ENCODE data around the gene MNAT1.
"Not testable (repeated sequence)": the region's sequence is repeated elsewhere in the genome, so short reads cannot be mapped to it uniquely, and the experiment has no call there.

MNAT1 gene

DNA sequence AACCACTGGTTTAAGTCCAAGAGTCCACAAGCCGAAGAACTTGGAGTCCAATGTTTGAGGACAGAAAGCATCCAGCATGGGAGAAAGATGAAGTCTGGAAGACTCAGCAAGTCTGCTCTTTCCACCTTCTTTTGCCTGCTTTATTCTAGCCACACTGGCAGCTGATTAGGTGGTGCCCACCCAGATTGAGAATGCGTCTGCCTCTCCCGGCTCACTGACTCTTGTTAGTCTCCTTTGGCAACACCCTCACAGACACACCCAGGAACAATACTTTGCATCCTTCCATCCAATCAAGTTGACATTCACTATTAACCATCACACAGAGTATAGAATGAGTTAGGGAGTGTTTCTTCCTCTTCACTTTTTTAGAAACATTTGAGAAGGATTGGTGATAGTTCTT, 156.1 kb downstream of the MNAT1 start:
- DNase-seq, result not testable (repeated sequence)

DNA sequence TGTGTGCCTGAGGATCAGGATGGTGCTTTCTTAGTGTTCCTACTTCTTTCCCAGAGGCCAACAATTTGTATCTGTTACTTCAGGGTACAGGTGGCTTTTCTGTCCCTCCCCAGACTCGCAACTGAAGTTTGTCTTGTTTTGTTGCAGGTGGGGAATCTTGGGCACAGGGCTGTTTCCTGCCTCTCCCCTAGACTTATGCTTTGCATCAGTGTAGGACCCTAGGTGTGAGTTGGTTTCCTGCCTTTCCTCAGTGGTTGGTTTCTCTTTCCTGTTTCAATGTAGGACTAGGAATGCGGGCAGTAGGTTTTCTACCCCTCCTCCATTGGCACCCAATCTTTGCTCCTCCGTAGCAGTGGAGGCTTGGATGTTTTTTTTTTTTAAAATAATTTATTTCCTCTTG, 159.3 kb downstream of the MNAT1 start:
- DNase-seq, result no peak

DNA sequence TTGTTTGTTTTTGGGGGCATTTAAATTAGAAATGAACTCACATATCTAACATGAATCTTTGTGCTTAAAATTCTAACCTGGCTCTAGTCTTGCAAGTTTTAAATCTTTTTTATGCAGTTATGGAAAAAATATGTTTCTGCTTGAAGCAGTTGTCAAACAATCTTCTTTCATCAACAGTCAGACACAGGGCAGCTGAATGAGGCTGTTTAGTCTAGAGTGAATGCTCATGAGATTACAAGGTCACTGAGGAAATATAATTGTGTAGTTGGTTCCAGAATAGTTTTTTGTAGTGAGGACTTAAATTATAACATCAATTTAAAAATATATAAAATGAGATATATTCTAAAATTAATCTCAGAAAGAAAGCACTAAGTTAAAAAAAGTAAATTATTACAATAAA, 169.8 kb downstream of the MNAT1 start:
- DNase-seq, result no peak

DNA sequence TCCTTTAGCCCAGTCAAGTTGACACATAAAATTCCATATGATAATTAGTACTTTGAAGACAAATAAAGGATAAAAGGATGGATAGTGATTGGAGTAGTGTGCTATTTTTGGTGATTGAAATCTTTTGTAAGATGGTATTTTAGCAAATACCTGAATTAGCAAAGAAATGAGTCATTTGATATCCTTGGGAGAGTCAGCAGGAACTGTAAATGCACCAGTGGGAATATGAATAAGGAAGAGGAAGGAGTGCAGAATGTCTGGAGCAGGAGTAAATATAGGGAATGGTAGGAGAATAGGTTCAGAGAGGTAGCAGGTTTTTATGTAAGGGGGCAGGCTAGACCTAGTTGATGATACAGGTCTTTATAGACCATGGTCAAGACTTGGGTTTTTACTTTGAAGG, 171.4 kb downstream of the MNAT1 start:
- DNase-seq, result no peak

DNA sequence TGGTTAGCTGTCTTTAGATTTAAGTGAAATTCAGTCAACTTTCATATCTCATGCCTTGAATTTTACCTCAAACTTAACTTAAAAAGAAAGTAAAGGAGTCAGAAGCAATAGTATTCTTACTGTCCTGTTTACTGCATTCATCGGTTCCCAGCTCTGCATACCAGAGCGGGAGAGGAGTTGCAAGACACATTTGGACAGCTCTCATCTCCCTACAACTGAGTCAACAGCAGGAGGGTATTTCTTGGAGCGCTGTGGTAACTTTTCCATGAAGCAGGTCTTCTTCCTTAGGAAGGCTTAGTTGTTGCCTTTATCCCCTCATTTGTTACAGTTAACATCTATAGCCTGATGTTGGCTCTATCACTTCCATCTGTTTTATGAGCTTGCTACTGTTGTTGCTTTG, 181.2 kb downstream of the MNAT1 start:
- no peak for DNase-seq

DNA sequence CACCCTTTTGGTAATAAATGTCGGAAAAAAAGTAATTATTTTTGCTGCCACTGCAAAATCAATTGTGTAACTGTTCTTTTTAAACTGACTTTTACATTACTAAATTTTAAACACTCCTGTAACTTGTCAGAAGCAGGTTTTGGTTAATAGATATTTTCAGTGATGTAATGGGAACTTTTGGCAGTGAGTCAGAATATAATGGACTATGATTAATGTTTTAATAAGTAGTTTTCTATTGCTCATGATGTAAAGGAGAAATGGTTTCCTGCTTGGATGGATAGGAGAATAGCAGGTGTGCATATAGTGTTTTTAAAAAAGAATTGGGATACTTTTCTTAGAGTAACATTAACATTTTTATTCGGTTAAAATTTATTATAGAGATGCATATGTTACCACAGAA, 187.5 kb downstream of the MNAT1 start:
- peak; percentile 4 for DNase-seq

DNA sequence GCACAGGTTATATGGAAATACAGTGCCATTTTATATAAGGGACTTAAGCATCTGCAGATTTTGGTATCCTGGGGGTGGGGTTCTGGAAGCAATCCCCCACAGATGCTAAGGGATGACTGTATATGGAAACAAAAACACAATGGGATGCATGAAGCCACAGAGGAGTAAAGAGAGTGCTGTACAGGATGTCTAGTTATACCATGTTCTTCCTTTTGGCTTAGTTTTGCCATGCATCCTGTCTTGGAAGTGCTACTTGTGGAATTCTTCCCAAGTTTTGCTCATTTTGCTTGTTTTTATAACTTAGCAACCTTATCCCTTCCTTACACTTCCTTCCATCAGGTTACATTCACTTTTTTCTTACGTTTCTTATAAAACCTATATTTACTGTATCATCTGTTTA, 190.7 kb downstream of the MNAT1 start:
- DNase-seq, result no peak

DNA sequence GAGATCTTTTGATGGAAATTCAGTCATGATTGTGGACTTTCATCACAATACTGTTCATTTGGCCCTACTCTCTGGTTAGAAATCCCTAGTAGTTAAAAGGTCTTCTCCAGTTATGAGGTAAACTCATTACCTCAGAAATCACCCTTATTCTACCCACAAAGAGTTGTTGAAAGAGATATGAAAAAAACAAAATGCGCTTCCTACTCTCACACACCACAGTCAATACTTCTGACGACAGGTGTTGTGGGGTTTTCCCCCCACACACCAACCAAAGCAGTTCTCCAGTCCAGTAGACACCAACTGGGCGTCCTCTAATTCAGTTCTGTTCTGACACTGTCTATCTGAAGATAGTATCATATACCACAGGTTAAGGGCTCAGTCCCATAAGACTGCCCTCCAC, 191.4 kb downstream of the MNAT1 start:
- no peak for DNase-seq

DNA sequence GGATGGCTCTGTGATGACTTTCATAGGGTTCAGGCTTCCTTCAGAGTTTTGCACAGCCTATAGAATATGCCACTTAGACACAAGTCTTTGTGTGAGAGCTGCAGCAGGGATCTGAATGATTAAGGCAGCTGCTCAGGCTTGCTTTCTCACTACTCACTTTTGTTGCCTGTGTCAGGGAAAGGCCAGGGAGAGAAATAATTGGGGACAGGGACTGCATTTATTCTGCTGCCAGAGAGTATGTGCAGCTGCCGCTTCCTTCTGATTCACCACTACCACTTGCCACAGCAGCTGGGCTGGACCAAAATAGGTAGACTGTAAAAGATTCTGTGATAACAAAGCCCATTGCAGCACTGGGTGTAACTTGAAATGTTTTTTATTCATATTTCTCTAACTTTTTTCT, 196.7 kb downstream of the MNAT1 start:
- peak; percentile 39 for DNase-seq

DNA sequence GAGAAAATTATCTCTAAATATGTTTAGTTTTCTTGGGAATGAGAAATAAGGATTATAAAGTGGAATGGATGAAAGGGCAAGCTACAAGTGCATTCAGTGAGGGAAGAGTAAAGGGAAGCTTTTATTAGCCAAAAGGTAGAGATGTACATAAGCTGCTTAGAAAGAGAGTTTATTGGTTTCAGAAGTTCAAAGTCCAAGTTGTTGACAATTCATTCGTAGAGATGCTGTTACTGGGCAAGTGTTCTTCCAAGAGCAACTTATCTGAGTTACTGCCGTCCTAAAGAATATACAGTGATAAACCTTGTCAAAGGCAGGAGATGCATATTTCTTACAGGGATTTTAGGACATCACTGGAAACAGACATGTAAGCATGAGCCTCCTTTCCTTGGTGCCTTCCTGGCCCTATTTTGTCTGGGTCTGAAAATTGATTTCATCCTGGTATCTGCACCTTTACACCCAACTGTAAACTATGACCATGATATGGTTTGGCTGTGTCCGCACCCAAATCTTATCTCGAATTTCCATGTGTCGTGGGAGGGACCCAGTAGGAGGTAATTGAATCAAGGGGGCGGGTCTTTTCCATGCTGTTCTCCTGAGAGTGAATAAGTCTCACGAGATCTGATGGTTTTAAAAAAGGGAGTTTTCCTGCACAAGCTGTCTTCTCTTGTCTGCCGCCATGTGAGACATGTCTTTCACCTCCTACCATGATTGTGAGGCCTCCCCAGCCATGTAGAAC, 199.5 kb downstream of the MNAT1 start:
- no peak for DNase-seq

DNA sequence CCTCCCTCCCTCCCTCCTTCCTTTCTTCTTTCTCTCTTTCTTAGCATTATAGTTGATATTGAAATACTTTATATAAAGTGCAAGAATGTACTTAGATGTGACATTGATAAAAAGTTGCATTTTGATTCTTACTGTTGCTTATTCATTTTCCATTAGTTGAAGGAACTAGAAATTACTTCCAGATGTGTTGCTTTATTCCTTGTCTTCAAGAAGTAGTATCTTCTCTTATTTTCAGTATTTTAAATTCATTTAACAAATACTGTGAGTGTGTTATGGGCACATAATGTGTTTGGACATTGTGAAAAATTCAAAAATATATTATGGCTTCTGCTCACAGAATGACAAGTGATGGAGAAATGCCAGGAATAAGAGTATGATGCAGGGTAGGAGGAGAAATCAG, 200.8 kb downstream of the MNAT1 start:
- no peak for DNase-seq

DNA sequence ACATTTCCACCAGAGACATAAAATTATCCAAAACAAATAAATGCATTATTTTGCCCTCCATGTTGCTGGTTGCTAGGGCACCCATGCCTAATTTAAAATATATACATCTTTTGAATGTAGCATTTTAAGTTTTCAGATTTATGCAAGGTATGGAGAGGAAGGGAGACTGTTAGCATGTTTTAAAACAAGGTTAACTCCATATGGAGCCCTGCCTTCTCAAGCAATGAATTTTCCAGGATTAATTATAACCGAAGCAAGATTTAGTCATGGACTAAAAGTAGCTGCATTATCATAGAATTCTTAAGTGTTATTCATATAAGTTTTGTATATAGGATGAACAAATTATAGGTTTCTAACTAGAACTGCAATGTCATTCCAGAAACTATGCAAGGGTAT, 209.1 kb downstream of the MNAT1 start:
- no peak for DNase-seq

DNA sequence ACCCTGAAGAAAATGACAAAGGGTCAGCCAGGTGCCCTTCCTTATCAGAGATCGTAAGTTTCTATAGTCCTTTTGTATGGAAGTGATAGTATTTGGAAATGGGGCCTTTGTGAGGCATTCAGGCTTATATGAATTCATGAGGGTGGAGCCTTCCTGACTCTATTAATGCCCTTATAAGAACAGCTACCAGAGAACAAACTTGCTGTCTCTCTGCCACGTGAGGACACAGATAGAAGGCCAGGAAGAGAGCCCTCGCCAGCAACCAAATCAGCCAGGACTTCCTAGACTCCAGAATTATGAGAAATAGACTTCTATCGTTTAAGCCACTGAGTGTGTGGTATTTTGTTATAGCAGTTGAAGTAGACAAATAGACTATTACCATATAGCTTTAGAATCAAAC, 209.6 kb downstream of the MNAT1 start:
- DNase-seq, result no peak

DNA sequence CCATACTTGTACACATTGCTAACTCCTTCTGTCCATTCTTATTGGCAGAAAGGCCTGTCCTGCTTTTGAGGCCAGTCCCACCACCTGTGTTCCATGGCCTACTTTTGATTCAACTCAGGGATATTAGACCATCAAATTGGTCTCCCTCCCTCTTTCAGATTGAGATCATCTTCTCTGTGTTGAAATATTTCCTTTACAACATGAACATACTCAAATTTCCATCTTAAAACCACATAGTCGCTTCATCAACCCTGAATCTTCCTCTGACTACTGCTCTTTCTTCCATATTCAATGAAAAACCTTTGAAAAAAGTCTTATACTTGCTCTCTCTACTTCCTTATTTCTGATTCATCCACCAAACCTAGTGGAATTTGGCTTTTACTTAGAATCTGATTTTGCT, 211.4 kb downstream of the MNAT1 start:
- no peak for DNase-seq

DNA sequence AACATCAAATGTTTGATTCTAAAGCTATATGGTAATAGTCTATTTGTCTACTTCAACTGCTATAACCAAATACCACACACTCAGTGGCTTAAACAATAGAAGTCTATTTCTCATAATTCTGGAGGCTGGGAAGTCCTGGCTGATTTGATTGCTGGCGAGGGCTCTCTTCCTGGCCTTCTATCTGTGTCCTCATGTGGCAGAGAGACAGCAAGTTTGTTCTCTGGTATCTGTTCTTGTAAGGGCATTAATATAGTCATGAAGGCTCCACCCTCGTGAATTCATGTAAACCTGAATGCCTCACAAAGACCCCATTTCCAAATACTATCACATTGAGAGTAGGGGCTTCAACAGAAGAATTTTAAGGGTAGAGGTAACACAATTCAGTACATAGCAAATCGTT, 212.2 kb downstream of the MNAT1 start:
- DNase-seq, result no peak

DNA sequence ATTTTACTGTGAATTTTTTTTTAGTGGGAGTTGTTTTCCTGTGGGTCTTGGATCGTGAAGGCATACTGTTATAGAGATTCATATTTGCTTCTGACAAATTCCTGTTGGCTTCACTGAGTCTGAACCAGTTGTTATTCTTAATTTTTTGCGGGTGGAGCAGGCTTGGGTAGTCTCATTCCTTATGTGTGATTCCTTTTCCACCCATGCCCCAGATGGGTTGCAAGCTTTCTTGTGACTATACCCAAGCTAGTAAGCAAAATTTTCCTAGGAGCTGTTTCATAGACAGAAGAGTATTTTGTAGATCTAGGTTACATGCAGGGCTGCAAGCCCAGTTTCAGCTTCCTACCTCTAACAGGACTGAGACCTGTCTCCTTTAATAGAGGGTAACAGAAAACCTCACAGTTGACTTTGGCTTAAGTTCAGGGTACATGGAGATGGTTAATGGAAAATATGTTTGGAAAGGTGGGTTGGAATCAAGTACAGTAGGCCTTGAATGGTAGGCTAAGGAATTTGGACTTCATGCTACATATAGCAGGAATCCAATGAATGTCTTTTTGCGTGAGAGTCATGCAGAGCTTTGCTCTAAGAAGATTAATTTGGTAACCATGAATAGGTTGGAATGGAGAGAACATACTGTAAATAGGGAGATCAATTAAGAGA, 217.3 kb downstream of the MNAT1 start:
- no peak for DNase-seq

DNA sequence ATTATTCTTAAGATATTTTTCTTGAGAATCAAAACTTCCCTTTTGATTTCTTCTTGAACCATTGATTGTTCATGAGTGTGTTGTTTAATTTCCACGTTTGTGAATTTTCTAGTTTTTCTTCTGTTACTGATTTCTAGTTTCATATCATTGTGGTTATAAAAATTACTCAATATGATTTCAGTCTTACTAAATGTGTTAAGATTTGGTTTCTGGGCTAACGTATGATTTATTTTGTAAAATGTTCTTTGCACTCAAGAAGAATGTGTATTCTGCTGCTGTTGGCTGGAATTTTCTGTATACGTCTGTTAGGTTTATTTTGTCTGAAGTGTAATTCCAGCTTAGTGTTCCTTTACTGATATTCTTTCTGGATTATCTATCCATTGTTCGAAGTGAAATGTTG, 221.6 kb downstream of the MNAT1 start:
- no peak for DNase-seq

DNA sequence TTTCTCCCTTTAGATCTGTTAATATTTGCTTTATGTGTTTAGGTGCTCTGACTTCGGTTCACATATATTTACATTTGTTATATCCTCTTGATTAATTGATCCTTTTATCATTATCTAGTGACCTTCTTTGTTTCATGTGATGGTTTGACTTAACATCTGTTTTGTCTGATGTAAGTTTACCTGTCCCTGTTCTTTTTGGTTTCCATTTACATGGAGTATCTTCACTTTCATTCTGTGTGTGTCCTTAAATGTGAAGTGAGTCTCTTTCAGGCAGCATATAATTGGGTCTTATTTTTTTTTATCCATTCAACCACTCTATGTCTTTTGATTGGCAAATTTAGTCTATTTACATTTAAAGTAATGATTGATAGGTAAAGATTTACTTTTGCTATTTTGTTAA, 222.1 kb downstream of the MNAT1 start:
- DNase-seq, result no peak

DNA sequence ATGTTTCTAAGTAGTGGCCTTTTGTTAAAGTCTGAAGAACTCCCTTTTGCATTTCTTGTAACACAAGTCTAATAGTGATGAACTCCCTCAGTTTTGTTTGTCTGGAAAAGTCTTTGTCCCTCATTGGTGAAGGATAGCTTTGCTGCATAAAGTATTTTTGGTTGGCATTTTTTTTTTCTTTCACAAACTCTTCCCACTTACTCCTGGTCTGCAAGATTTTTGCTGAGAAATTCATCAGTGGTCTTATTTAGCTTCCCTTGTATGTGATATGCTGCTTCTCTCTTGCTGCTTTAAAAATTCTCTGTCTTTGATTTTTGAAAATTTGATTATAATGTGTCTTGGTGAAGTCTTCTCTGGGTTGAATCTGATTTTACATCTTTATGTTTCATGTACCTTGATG, 223.6 kb downstream of the MNAT1 start:
- no peak for DNase-seq

DNA sequence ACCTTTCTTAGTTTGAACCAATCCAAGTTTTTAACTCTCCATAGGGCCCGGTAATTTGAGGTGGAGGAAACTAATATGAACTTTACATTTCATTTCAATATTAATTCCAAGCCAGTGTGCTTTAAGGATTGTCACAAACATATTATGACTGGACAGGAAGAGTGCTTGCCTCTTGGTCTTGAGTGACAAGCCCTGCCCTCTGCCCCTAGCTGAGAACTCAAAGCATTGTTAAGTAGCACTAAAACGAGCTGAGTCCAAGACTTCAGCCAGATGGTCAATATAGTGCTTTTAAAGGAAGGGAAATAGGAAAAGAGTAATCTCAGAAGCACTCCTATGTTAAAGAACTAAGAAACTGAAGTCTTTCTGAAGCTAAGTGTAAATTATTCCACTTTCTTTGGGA, 229.2 kb downstream of the MNAT1 start:
- DNase-seq, result no peak

DNA sequence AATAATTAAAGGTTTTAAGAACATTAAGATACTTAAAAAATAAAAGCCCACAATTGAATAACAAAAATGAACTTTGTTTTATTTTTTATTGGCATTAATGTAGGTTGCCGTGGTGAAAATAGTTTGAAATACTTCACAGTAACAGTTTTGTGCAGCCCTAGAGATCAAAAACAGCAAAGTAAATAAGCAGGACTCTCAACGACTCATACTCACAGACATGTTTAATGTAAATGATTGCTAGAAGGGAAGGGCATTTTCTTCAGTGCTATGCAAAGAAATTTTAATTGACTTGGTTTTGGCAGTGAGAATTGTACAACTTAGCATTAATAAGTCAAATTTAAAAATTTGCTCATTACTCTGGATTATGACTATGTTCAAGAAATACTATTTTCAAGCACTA, 230.3 kb downstream of the MNAT1 start:
- DNase-seq, result no peak

DNA sequence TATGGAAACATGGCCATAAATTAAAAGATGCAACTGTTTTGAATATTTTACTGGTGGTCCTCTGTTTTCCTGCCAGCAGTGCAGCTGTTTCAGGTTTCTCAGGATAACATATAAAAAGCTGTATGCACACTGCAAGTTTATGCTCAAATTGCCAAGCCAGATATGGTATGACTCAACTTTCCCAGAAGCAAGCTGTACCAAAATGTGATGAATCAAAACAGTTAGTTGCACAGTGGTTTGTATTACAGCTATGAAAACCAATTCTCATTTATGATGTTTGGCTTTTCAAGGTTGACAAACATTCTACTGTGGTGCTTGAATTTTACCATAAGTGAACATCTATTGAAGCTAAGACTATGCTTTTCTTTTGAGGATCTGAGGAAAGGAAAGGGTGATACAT, 230.8 kb downstream of the MNAT1 start:
- DNase-seq, result no peak

DNA sequence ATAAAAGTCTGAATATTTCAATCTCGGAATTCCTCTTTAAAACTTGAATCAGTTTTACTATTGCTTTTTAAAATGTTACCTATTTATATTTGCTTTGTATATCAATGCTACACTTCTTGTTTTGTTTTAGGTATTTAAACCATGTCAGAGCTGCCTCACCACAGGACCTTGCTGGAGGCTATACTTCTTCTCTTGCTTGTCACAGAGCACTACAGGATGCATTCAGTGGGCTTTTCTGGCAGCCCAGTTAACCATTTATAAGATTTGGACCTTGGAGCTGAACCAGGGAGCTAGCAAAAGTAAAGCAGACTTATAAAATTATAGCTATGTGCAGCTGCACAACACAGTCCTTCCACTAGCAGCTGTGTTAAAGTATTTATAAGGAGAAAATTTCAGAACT, 233.5 kb downstream of the MNAT1 start:
- DNase-seq, result no peak

DNA sequence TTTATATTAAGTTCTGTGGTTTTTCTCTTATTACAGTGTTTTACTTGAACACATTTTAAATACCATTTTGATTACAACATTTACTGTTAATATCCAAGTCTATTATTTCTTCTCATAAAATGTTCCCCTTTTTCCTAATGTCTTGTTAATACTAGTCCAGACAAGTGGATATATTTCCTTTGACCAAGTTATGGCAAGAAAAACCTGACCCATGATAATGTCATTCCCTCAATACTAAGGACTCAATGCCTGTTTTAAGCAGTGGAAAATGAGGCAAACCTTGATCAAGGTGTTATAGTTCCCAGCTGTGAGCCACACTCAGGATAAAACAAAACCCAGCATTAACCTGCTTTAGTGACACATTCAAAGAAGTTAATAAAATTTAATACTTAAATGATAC, 234.1 kb downstream of the MNAT1 start:
- no peak for DNase-seq

DNA sequence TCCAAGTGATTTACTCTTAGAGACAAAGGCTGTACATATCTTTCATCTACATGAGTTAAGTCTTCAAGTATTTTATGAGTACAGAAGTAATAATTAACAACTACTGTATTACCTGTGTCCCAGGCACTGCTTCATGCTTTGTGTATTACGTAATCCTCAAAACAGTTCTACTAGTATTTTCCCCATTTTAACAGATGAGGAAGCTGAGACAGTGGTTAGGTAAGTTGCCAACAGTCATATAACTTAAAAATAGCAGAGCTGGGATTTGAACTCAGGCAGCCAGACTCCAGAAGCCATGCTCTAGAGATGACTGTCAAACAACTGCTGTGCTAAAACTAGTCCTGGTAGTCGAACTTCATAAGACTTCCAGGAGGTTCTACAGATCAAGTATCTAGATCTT, 235.6 kb downstream of the MNAT1 start:
- no peak for DNase-seq

All from COR-L47 (cell line).